Activated T-helper 17 cell treated with anti-CD3 and anti-CD28 coated beads, Interleukin-2, amount 50 U/mL, for 72 hours (primary cell): ENCODE measurements around the gene GALNT2. TPM values are rescaled to one million over a fixed set of nuclear protein-coding genes. Genes with fewer than 3 reads are reported as not detected.

Source experiments
- ATAC-seq: fragments of 150-1000 bp; cut with Tn5 transposase; replicated peaks from 2 replicates; pipeline ENCODE4 v1.10.0; 2021; ENCODE audit warnings: mild to moderate bottlenecking, moderate library complexity
- H3K27ac Mint-ChIP-seq: one replicate; pipeline ENCODE4 v1.8.0; 2022; ENCODE audit warnings: mixed read lengths
- H3K27me3 Mint-ChIP-seq: one replicate; pipeline ENCODE4 v1.8.0; 2022; ENCODE audit warnings: mixed read lengths
- H3K36me3 Mint-ChIP-seq: one replicate; pipeline ENCODE4 v1.8.0; 2022; ENCODE audit warnings: low read depth, mild to moderate bottlenecking, mixed read lengths
- H3K4me1 Mint-ChIP-seq: one replicate; pipeline ENCODE4 v1.8.0; 2022; ENCODE audit warnings: mixed read lengths
- H3K4me3 Mint-ChIP-seq: one replicate; pipeline ENCODE4 v1.8.0; 2022; ENCODE audit warnings: mild to moderate bottlenecking, mixed read lengths
- H3K9me3 Mint-ChIP-seq: one replicate; pipeline ENCODE4 v1.8.0; 2022; ENCODE audit warnings: mixed read lengths
- total RNA-seq, 2 donors: library from RNA; stranded (reverse); gene quantifications; one replicate each; pipeline ENCODE4 v1.2.3, GENCODE V29; 2022

GALNT2 gene
- total RNA-seq, 2 donors from 2014 or later, result 49.7 to 53.6 TPM

DNA sequence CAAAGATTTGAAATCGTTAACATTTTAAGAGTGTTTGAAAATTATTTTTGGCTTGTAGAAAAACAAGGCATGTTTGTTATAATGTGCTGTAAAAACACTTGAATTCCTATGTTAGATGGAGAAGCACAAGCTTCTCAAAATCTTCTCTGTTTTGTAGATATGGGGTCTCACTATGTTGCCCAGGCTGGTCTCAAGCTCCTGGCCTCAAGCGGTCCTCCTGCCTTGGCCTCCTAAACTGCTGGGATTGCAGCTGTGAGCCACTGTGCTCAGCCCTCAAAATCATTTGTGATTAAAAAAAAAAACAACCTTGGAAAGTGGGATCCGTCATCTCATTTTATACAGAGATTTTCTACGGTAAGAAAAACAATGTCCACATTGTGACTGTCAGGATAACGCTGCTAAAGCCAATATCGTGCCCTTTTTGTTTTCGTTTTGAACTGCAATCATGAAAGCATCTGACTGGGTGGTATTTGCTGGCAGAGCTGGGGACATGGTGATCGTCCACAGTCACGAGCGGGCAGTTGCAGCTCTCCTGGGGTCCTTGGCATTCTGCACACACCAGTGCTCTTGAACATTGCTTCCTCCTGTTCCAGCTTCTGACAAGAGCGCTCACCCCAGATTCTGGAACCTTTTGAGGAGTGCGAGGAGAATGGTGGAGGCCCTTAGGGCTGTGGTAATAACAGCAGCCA, 246.6 kb downstream of the GALNT2 start:
- peaks cover 11% of the 10 kb centered on the region for H3K27me3 Mint-ChIP-seq
- no peaks in the 10 kb centered on the region for H3K36me3 Mint-ChIP-seq
- no peaks in the 10 kb centered on the region for H3K9me3 Mint-ChIP-seq
- peaks cover 5% of the 10 kb centered on the region for H3K4me1 Mint-ChIP-seq
- no peak overlapping the region for H3K4me3 Mint-ChIP-seq
- ATAC-seq, result no peak
- H3K27ac Mint-ChIP-seq, result no peak overlapping the region

DNA sequence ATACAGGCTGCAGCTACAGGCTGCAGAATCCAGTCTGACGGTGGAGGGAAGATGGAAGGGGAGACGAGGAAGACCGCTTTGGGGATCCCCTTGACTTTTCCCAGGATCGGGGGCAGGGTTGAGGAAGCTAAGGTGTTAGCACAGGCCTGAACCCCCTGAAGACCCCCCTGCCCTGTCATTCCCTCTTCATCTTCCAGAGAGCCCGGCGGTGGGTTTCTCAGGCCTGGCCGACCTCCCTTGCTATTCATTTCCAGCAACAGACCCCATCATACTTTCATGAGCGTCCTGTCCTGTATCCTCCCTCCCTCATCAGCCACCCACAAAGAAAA, 247.1 kb downstream of the GALNT2 start:
- Mint-ChIP-seq H3K27ac (no peak overlapping the region), H3K4me3 (no peak overlapping the region), H3K4me1 (peaks cover 5% of the 10 kb centered on the region), H3K36me3 (no peaks in the 10 kb centered on the region), H3K27me3 (peaks cover 11% of the 10 kb centered on the region), H3K9me3 (no peaks in the 10 kb centered on the region)
- no peak for ATAC-seq

DNA sequence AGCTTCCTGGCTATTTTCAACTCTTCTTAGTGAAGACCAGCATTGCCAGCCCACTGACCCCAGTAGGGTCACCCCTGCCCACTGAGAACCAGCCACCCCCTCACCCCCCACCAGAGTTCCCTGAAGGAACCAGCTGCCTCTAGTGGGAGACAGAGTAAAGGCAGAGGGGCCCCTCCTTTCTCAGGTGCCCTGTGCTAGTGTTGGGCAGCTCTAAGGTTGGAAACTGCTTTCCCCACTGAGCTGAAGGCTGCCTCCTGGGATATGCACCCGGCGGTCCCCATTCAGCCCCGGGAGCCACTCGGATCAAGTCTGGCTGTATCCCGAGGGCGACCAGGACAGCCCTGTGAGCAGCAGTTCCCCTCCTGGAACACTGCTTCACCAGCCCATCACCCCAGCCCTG, 248.1 kb downstream of the GALNT2 start:
- Mint-ChIP-seq H3K27ac (no peak overlapping the region), H3K27me3 (peaks cover 11% of the 10 kb centered on the region), H3K4me1 (peaks cover 5% of the 10 kb centered on the region), H3K36me3 (no peaks in the 10 kb centered on the region), H3K4me3 (no peak overlapping the region), H3K9me3 (no peaks in the 10 kb centered on the region)
- ATAC-seq, result no peak

DNA sequence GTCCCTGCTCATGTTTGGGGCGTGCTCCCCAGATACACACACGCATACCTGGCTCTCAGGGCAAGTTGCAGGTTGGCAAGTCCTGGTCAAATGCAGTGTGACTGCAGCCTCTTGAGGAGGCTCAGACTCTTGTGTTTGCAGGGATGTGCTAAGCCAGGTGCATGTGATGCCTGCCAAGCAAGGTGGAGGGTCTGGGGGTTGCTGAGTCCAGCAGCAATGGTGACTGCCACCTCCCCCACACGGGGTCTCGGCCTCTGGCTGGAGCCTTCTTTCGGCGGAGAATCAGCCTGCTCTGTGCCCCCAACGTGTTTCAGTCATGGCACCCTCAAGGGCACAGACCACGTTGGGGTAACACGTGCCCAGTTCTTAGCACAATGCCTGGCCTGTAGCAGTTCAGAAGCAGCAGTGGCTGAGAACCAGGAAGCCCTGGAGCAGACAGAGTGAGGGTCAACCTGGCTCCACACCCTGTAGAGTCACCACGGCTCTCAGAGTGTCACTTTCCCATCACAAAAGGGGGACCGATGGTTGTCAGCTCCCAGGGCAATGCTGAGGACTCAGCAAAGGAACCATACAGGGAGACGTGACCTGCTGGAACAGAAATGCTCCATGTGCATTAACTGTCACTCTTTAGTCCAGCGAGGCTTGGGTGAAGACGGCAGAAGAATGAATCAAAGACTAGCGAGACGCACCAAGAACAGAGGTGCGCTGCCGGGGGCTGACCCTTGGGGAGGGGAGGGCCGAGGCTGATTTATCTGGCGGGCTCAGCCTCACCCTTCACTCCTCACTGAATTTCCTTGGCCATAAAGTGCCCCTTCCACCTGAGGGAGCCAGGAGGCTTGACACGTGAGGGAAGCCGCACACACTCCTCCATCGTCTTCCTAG, 250.1 kb downstream of the GALNT2 start:
- no peaks in the 10 kb centered on the region for H3K9me3 Mint-ChIP-seq
- ATAC-seq, result no peak
- H3K4me3 Mint-ChIP-seq, result no peak overlapping the region
- peaks cover 3% of the 10 kb centered on the region for H3K27me3 Mint-ChIP-seq
- H3K4me1 Mint-ChIP-seq, result no peaks in the 10 kb centered on the region
- no peak overlapping the region for H3K27ac Mint-ChIP-seq
- H3K36me3 Mint-ChIP-seq, result no peaks in the 10 kb centered on the region

DNA sequence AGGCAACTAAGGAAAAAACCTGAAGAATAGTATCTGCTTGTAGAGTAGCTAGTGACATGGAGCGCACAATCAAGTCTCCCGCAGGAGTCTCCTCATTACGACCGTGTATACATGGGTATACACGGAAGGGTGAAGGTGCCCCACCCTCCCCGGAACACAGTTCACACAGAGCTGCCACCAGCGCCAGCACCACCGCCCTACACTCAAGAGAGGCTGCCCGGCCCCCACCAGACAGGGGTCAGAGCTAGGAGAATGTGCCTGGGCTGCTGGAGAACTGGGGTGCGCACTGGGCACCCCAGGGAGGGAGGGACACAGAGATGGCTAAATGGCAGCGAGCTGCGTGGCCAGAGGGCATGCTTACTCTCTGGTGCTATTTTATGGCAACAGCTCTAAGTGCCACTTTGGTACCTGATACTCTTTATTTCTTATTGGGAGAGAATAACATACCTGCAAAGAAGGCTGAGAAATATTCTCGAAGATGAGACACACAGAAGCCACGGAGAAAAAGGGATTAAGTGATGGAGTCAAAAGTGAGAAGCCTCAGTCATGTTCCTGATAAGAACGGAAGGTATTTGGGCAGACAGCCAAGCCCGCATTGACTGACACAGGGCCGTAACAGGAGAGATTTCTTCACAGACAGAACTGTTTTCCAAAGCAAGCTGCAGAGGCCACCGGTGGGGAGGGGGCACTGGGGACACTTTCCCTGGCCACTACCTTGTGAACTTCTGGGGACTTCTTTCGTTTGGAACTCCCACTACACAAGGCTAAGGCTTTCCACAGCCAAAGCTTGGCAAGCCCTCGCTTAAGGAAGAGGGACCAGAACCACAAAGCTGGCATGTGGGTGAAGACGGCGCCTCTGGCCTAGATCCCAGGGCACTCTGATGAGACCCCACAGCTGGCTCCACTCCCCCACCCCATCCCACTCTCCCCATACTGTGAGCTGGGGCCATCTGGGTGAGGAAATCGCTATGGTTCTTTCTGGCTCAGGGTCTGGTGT, 251.1 kb downstream of the GALNT2 start:
- no peak overlapping the region for H3K4me3 Mint-ChIP-seq
- ATAC-seq, result no peak
- H3K27ac Mint-ChIP-seq, result no peak overlapping the region
- no peaks in the 10 kb centered on the region for H3K36me3 Mint-ChIP-seq
- no peaks in the 10 kb centered on the region for H3K4me1 Mint-ChIP-seq
- H3K27me3 Mint-ChIP-seq, result peaks cover under 1% of the 10 kb centered on the region
- no peaks in the 10 kb centered on the region for H3K9me3 Mint-ChIP-seq

DNA sequence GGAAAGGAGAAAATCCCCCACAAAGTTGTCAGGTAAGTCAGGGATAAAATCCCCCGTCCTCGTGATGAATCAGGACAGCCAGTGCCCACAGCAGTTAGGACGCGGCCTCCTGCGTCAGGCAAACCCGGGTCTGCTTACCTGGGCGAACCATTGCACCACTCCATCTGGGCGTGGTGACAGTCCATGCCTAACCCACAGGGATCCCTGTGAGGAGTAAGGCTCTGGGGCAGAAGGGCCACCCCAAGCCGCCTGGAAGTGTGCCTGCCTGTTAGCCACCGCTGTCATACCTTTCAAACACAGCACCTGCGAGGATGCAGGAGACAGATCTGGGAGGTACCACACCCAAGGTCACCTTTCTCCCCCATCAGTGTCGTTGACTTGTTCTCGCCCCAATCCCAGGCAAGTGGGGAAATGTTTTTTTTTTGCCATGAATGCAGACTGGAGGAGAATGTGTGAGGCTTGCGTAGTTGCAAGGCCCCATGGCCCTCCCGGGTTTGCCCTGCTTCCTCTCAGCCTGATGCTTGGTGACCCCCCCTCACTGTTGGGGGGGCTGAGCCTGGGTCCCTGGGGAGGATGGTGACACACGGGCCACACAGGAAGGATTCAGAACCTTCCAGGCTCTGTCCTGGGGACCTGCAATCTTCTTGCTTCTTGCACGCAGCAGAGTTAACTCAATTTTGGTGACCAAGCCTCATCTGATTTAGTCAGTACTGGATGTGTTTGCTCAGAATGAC, 252.1 kb downstream of the GALNT2 start:
- no peaks in the 10 kb centered on the region for H3K36me3 Mint-ChIP-seq
- H3K4me3 Mint-ChIP-seq, result no peak overlapping the region
- H3K27ac Mint-ChIP-seq, result no peak overlapping the region
- no peaks in the 10 kb centered on the region for H3K27me3 Mint-ChIP-seq
- no peaks in the 10 kb centered on the region for H3K4me1 Mint-ChIP-seq
- no peaks in the 10 kb centered on the region for H3K9me3 Mint-ChIP-seq
- no peak for ATAC-seq

DNA sequence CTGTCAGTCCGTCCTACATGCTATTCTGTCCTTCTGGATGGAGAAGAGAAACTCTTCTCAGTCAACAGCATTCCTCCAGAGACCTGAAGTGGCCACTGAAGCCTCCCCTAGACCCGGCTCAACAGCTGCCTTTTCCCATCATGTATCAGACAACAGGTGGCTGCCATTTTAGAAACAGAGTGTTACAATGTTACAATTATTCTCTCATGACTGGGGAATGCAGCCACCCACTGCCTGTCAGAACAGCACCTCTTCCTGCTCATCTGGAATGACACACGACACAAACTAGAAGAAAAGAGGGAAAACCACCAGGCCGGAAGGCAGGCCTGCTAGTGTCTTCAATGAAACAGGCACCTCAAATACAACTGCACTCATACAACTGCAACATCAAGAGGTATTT, 253.8 kb downstream of the GALNT2 start:
- Mint-ChIP-seq H3K9me3 (no peaks in the 10 kb centered on the region), H3K4me3 (no peak overlapping the region), H3K27me3 (peaks cover 2% of the 10 kb centered on the region), H3K36me3 (no peaks in the 10 kb centered on the region), H3K27ac (no peak overlapping the region), H3K4me1 (no peaks in the 10 kb centered on the region)
- ATAC-seq, result no peak

DNA sequence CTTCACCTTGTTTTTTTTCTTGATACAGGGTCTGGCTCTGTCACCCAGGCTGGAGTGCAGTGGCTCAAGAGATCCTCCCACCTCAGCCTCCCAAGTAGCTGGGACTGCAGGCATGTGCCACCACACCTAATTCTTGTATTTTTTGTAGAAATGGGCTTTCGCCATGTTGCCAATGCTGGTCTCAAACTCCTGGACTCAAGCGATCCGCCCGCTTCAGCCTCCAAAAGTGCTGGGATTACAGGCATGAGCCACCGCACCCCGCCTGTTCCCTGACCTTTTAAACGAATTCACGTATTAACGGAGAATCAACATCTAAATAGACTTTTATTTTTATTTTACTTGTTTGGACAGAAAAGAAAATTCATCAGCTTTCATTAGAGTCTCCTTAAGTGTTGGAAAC, 254.3 kb downstream of the GALNT2 start:
- ATAC-seq, result no peak
- Mint-ChIP-seq H3K4me3 (no peak overlapping the region), H3K27me3 (peaks cover 2% of the 10 kb centered on the region), H3K36me3 (no peaks in the 10 kb centered on the region), H3K27ac (no peak overlapping the region), H3K9me3 (no peaks in the 10 kb centered on the region), H3K4me1 (no peaks in the 10 kb centered on the region)

DNA sequence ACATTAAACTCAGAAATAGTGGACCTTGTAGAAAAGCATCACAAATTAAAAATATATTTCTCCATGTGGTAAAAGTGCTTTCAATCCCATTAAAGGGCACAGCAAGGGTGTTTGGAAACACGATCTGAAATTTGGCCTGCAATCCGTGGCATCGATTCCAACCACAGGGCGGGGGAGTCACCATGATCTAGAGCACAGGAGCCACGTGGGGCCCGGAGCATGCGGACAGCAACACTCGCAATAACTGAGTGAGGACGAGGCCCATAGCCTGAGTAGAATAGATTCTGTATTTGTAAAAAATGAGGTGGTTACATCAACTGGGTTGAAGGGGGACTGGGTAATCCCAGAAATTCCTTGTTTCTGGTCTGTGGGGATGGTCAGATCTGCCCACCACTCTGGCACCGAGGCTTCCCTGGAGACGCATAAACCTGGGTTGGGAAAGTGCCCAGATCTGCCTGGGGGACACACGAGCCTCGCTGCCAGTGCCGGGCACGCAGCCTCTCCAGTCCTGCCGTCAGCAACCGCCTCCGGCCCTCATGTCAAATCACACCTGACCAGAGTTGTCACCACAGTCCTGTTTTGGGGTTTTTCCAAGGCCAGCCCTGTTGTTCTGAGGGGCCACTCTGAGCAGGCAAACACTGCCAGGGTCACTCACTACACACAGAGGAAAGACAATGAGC, 254.8 kb downstream of the GALNT2 start:
- H3K27ac Mint-ChIP-seq, result no peak overlapping the region
- peaks cover 2% of the 10 kb centered on the region for H3K27me3 Mint-ChIP-seq
- no peak overlapping the region for H3K4me3 Mint-ChIP-seq
- ATAC-seq, result no peak
- no peaks in the 10 kb centered on the region for H3K36me3 Mint-ChIP-seq
- no peaks in the 10 kb centered on the region for H3K4me1 Mint-ChIP-seq
- no peaks in the 10 kb centered on the region for H3K9me3 Mint-ChIP-seq

DNA sequence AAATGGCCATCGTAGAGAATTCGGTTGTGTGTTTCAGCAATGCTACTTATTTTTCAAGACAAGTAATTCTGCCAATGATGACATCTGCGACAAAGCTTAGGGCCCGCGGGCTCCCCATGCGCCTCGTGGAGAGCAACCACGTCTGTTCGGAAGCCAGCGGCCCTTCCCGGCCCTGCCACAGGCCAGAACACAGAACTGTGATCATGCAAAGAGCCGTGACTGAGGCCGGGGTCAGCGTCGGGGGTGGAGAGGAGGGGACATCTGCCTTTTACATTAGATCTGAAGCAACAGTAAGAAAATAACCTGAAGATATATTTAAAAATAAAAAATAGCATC, 255.4 kb downstream of the GALNT2 start:
- H3K4me1 Mint-ChIP-seq, result no peaks in the 10 kb centered on the region
- no peak overlapping the region for H3K4me3 Mint-ChIP-seq
- ATAC-seq, result no peak
- no peaks in the 10 kb centered on the region for H3K36me3 Mint-ChIP-seq
- H3K27ac Mint-ChIP-seq, result no peak overlapping the region
- H3K9me3 Mint-ChIP-seq, result no peaks in the 10 kb centered on the region
- H3K27me3 Mint-ChIP-seq, result peaks cover 2% of the 10 kb centered on the region

DNA sequence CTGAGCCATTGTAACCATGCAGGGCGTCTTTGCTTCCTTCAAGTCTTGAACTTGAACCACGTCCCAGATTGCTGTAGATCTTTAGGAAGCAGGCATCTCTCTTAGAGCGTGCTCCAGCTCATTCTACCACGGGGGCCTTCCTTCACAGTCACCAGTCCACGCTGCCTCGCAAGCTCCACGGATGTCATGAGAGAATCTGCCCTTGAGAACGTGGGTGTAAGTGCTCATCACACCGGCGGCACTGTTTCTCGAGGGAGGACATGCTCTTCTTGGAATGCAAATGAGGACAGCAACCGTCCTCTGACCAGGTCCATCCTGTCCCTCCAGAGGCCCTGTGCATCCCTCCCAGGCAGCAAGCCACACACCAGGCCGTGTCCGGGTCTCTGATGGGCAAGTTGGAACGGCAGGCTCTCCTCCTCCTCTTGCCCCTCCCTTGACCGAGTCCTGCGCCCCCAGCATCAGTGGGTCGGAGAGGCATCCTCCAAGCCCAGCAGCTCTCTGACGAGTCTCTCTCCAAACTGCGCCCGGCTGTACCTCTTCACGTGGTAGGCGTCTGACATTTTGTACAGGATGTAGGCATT, 256.0 kb downstream of the GALNT2 start:
- peaks cover 2% of the 10 kb centered on the region for H3K27me3 Mint-ChIP-seq
- H3K9me3 Mint-ChIP-seq, result no peaks in the 10 kb centered on the region
- no peak overlapping the region for H3K27ac Mint-ChIP-seq
- H3K36me3 Mint-ChIP-seq, result no peaks in the 10 kb centered on the region
- no peak overlapping the region for H3K4me3 Mint-ChIP-seq
- H3K4me1 Mint-ChIP-seq, result peaks cover 2% of the 10 kb centered on the region
- ATAC-seq, result no peak

DNA sequence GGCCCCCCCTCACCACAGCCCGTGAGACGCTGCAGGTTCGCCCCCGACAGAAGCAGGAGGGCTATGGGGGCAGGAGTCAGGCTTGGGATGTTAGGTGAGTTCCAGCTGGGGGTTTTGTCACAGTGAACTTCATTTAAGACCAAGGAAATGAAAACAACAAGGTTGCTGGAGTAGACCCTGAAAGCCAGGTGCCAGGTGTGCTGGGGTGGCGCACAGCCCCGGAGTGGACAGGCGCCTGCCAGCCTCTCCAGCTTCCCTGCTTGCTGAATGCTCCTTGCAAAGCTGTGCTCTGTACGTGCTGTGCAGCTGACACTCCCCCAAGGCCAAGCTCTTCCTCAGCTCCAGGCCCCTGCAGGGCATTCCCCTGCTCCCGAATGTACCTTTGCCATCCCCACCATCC, 256.6 kb downstream of the GALNT2 start:
- Mint-ChIP-seq H3K4me3 (no peak overlapping the region), H3K9me3 (no peaks in the 10 kb centered on the region), H3K27ac (no peak overlapping the region), H3K4me1 (peaks cover 8% of the 10 kb centered on the region), H3K36me3 (no peaks in the 10 kb centered on the region), H3K27me3 (peaks cover 2% of the 10 kb centered on the region)
- no peak for ATAC-seq
